GM12872 (cell line): ENCODE data around the gene TIMM17A.

Experiments
- TF ChIP-seq, protein P1 (sequence below): IDR thresholded peaks from 3 replicates; pipeline ENCODE4 v1.5.1; 2011; ENCODE audit warnings: low read depth, mild to moderate bottlenecking, low read length, moderate library complexity; ENCODE audit not compliant: insufficient read depth

The TIMM17A gene

DNA sequence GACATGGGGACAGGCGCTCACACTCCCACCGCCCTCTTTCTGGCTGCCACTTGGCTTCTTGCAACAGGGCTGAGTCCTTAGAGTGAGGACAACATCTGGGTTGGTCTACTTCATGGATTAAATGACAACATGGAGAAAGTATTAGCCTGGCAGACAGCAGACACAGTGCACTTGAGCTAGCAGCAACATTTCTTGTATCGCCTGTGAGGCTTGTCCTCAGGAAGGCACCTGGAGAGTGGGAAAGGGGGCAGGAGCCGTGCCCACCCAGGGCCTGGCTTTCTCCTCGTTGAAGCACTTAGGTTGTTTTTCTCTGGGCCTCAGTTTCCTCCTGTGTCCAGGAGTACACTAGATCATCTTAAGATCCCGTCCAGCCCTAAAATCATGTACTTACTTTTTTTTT, 58.8 kb downstream of the TIMM17A start:
- TF ChIP-seq, protein P1, sequence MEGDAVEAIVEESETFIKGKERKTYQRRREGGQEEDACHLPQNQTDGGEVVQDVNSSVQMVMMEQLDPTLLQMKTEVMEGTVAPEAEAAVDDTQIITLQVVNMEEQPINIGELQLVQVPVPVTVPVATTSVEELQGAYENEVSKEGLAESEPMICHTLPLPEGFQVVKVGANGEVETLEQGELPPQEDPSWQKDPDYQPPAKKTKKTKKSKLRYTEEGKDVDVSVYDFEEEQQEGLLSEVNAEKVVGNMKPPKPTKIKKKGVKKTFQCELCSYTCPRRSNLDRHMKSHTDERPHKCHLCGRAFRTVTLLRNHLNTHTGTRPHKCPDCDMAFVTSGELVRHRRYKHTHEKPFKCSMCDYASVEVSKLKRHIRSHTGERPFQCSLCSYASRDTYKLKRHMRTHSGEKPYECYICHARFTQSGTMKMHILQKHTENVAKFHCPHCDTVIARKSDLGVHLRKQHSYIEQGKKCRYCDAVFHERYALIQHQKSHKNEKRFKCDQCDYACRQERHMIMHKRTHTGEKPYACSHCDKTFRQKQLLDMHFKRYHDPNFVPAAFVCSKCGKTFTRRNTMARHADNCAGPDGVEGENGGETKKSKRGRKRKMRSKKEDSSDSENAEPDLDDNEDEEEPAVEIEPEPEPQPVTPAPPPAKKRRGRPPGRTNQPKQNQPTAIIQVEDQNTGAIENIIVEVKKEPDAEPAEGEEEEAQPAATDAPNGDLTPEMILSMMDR = no peak

DNA sequence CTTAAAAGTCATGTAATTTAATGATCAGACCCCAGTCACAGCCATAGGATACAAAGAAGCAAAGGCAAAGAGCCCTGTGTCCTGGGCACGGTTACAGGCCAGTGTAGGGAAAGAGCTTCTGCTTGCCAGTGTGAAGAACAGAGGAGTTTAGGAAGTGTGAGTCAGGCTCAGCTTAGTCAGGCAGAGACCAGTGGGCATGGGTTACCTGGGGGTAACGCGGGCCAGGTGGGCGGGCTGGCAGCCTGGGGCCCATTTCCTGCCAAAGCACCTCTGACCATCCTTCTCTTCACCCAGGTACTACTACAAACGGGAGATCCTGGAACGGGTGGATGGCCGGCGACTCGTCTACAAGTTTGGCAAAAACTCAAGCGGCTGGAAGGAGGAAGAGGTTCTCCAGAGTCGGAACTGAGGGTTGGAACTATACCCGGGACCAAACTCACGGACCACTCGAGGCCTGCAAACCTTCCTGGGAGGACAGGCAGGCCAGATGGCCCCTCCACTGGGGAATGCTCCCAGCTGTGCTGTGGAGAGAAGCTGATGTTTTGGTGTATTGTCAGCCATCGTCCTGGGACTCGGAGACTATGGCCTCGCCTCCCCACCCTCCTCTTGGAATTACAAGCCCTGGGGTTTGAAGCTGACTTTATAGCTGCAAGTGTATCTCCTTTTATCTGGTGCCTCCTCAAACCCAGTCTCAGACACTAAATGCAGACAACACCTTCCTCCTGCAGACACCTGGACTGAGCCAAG, 59.8 kb downstream of the TIMM17A start:
- TF ChIP-seq, protein P1 = no peak

DNA sequence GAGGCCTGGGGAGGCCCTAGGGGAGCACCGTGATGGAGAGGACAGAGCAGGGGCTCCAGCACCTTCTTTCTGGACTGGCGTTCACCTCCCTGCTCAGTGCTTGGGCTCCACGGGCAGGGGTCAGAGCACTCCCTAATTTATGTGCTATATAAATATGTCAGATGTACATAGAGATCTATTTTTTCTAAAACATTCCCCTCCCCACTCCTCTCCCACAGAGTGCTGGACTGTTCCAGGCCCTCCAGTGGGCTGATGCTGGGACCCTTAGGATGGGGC, 60.3 kb downstream of the TIMM17A start:
- TF ChIP-seq, protein P1 = no peak

DNA sequence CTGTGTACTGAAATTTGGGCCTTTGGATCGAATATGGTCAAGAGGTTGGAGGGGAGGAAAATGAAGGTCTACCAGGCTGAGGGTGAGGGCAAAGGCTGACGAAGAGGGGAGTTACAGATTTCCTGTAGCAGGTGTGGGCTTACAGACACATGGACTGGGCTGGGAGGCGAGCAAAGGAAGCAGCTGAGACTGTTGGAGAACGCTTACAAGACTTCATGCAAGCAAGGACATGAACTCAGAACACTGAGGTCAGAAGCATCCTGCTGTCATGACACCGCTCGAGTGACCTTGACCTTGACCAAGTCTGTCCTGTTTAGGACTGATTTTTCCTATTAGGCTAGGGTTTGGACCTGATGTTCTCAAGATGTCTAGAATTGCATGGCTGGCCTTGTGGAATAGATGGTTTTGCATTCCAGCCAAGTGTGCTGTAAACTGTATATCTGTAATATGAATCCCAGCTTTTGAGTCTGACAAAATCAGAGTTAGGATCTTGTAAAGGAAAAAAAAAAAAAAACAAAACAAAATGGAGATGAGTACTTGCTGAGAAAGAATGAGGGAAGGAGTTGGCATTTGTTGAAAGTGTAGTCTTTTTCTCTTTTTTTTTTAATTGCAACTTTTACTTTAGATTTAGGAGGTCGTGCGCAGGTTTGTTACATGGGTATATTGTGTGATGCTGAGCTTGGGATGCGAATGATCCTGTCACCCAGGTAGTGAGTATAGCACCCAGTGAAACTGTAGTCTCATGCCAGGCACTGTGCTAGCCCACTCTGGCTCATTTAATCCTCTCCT, 60.9 kb downstream of the TIMM17A start:
- TF ChIP-seq, protein P1 = no peak

DNA sequence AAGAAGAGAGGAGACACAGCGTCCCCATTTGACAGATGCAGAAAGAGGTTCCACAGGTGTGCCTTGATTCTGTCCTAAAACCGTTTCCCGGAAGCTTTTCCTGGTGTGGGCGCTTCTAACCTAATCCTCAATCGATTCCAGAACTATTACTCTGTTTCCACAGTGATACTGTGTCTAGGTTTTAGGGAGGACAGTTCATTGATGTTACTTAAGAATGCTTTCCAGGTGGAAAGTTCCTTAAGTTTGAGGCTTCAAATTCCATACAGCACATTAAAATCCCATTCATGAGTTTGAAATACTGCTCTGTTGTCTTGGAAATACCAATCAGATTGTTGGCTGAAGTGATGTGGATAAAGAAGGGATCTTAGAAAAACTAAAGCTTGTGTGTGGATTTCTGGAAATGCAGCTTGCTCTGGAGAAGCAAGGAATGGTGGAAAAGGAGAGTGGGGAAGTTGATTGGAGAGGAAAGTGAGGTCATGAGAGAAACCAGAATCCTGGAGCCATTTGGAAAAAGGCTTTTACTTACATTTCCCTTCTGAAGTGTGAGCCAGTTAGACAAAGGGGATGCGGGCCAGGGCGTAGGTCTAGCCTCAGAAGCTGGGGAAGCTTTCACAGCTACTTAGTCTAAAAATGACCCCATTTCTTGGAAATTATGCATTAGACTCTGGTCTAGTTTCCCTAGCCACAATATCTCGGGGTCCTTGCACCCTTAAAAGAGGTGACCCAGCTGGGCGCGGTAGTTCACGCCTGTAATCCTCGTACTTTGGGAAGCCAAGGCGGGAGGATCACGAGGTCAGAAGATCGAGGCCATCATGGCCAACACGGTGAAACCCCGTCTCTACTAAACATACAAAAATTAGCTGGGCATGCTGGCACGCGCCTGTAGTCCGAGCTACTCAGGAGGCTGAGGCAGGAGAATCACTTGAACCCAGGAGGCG, 61.8 kb downstream of the TIMM17A start:
- TF ChIP-seq, protein P1 = no peak

DNA sequence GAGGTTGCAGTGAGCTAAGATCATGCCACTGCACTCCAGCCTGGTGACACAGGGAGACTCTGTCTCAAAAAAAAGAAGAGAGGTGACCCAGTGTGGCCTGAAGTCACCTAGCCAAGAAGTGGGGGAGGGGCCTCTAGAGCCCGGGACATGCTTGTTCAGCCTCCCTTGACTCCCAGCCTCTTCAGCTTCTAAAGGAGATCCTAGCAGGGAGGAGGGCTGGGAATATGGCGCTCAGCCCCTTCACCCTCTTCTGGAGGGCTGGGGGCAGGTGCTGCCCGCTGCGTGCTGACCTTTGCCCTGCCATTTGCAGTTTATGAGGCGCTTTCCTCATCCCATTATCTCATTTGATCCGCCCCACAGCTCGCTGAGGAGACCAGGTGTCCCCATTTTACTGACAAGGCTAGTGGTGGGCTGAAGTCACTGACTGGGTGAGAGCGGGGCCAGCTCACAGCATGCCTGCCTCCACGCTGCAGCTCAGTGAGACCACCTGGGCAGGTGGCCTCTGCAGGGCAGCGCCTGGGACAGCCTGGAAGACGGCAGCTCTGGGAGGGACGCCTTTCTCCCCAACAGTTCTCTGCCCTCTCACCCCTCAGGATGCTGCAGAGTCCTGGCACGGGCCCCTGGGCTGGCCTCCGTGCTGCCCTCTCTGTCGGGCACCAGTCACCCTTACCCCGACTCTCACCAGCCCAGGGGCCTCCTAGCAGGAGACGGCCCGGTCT, 62.6 kb downstream of the TIMM17A start:
- TF ChIP-seq, protein P1 = no peak
